ENCODE data around the gene FRY.

GRCh38 chr13:32199168-32199567, 167.6 kb downstream of the FRY start:
- TF ChIP-seq AKAP8 (CRISPR knock-in tag; IDR thresholded peaks at IDR 0.05) (no peak), ZNF264 (CRISPR knock-in tag; IDR thresholded peaks at IDR 0.05) (no peak), POLR2A (IDR thresholded peaks at IDR 0.05; ENCODE audit: insufficient read depth in 1 of 2, low read depth in 2 of 2, low read length in 2 of 2) (no peak), ZNF17 (CRISPR knock-in tag; IDR thresholded peaks at IDR 0.05) (no peak), SOX13 (IDR thresholded peaks at IDR 0.05) (no peak), SOX13 (CRISPR knock-in tag; conservative IDR thresholded peaks at IDR 0.05 in 1 of 2, IDR thresholded peaks at IDR 0.05 in 1 of 2) (no peak), NBN (conservative IDR thresholded peaks at IDR 0.05) (no peak), CTCF (CRISPR knock-in tag; IDR thresholded peaks at IDR 0.05) (no peak), SUZ12 (IDR thresholded peaks at IDR 0.05; ENCODE audit: low read depth, low read length) (no peak)

Data from HepG2 (cell line).